ENCODE measurements around the gene ADAMTS9.

Gene ADAMTS9

DNA sequence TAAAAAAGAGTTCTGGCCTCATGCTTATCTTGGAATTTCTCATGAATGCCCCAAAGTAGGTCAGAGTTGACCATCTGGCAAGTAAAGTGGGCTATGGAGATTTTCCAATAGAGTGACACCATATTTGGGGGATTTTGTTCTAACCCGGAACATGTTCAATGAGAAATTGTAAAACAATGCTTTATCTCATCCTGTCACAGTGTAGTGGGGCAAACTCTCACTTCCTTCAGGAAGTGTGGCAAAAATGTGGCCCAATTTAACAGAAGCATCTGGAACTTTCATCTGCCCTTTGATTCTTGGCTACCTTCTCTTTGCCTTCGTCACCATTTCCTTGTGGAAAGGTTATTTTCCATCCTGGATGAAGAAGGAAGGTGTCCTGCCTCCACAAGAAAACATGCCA, 70.8 kb downstream of the ADAMTS9 start:
- no peak for DNase-seq

DNA sequence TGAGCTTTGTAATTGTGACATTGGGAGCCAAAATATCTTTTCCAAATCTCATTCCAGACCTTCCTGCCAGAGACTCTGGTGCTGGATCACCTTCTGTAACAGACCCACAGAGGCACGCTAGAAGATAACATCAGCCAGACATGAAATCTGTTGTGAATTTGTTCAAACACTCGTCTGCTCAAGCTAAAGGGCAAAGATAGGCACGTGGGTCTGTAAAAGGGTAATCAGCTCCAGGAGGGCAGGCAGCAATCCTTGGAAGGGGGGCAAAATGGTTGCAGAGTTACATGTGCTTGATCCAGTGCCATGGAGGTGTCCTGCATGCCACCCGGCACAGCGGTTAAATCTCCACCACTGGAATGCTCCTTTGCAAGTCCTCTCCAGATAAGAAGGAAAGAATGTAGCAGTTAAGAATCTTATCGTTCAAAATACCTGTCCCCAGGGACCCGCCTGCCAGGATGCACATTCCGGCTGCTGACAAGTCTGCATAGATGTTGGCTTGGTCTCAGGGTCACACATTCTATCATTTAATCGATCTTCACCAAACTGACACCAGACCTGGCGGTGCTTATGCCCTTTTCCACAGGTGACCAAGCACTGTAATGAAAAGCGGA, 74.8 kb downstream of the ADAMTS9 start:
- peak; percentile 96 for DNase-seq

DNA sequence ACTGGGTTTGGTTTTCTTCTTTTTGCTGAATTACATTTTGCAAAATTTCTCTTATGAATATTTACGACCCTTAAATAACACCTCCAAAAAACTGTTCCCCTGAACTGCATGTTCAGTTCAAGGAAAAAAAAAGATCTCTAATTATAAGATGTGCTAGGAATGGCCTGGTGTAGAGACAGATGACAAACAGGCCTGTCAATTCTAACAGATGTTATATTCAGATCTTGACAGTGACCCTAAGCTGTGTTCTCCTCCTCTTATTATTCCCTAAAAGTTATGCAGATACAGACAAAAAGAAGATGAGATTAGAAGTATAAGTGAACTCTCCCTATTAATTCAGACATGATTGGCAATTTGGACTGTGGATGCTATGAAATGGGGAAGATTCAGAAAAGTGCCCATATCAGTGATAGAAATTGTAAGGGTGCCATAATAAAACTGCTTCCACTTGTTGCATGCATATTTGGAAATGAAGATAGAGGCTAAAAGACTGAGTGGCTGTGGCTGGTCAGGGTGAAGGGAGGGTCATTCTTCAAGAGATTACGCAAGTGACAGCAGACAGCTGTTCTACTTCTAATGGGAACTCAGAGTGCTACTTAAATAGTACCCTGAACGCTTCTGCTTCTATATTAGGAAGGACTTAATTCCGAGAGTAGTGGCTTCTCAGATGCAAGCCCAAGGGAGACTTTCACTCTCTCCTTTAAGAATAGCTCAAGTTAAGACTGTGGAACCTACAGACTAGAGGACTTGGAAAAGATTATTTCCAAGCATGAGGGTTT, 75.5 kb downstream of the ADAMTS9 start:
- DNase-seq: no peak

DNA sequence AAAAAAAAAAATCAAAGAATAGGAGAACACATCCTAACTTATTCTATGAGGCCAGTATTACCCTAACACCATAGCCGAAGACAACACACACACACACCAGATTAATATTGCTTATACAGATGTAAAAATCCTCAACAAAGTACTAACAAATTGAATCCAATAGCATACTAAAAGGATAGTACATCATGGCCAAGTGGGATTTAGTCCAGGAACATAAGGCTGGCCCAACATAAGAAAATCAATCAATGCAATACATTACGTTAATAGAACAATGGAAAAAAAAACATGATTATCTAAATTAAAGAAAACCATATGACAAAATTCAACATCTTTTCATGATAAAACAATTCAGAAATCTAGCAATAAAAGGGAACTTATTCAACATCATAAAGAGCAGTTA, 79.1 kb downstream of the ADAMTS9 start:
- no peak for DNase-seq

DNA sequence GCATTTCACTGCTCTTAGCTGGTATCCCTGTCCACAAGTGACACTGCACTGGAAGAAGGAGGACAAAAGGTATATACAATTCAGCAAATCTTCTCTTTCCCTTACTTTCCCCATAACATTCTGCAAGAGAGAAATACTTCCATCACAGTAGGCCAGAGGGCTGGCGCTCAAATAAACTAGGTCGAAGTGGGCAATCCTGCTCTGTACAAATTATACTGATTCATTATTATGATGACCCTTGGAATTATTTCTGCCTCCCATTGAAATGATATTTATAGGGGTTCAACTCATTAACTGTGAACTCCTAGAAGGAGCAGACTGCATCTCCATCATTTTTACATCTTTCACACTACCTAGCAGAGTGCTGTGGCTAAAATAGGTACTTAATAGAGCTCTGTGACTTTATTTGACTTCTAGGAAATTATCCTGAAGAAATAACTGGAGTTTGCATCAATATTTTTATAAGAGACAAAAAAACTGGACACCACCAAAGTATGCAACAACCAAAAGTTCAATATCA, 80.7 kb downstream of the ADAMTS9 start:
- no peak for DNase-seq

DNA sequence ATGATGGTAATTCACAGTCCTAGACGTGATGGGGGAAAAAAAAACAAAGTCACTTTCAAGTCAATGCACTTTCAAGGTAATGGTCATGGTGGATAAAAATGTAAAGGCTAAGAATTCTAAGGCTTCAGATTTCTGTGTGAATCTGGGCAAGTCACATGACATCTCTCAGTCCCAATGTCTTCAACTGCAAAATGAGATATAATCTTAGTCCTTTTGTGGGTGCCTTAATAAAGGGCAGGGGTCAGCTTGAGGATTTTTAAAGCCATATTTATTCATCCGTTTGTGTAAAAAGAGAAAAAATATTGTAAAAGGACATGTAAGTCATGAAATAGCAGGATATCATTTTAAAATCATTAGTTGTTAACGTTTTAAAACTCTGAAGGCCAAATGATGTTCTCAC, 83.5 kb downstream of the ADAMTS9 start:
- DNase-seq: no peak

DNA sequence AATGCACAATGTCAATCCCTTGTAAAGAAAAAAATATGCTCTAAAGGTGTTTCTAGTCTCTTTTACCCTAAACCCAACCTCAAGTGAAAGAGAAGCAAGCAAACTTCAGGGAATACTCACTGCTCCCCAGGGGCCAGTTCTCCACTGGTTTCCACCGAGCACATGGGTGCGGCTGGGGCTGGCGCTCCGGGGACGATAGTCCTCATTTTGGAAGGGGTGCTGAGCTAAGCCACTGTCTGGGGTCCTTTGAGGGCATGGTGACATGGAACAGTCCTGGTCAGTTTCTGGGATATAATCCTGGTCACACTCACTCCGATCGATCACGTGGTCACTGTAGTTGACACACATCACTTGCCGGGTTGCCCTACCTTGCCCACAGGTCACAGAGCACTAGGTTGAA, 86.0 kb downstream of the ADAMTS9 start:
- DNase-seq: no peak

DNA sequence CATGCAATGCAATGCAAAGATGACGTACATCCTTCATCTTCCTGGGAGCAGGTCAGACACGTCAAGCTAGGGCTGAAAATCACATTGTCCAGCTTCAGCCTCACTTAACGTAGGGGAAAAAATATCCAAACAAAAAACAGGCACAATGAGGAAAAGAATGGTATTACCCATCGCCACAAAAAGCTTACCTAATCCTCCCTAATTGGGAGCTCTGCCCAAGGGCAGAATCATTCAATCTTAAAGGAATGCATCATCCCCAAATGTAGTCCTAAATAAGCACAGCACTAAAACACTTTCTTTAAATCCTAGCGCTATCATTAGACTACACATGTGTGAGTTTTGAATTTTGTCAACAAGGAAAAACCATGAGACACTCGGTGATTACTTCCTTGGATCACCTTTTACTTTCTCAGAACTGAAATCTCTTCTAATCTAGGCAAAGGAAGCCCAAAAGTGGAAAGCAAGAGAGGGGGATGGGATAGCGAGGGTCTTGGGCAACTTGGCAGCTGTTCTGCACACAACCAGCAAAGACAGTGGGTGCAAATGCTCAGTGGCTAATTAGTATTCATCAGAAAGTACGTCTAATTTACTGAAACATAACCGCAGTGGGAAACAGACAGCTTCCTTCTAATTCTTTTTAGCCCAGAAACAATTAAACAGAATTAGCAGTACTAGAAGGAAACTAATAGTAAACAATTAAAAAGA, 87.4 kb downstream of the ADAMTS9 start:
- no peak for DNase-seq

DNA sequence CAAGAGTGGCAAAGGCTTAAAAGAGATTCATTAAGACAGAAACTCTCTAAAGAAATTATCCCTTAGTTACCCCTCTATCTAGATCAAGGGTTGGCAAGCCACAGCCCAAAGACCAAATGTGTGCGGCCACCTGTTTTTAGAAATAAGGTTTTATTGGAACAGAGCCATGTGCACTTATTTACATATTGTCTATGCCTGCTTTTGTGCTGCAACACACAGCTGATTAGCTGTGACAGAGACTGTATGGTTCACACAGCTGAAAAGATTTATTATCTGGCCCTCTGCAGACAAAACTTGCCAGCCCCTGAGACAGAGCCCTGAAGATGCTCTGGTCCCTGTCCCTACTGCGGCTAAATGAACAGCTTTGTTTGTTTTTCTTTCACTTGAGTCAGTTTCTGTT, 88.1 kb downstream of the ADAMTS9 start:
- DNase-seq: no peak

DNA sequence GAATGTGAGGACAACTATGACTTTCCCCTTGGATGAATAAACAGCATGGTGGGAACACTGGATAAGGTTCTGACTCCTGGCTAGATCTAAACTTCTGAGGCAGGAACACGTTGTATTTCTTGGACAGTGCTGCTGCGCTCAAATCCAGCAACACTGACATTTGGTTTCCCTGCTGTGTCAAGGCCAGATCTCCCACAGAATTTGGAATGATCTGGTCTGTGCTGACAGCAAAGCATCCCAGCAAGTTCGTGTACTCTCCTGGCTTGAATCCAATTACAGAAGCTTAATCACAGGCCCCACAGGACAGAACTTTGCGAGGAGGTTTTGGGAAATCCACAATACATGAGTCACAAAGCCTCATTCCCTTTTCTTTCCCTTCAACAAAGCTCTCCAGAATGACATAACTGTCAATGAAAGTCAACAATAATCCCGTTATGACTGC, 92.5 kb downstream of the ADAMTS9 start:
- no peak for DNase-seq

DNA sequence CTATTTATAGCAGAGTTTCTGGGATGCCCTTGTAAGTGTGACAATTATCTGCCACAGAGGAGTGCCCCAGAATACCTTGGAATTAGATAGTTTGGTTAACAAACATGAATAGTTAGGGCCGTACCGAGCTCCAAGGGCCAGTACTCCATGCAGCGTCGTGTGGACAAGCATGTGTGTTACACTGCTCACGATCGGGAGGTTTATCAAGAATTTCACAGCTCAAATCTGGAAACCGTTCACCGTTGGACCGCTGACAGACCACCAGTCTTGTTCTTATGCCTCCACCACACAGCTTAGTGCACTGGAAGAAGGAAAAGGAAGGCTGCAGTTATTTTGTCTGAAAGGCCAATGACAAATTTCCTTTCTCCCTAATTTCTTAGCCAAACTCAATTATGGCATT, 93.7 kb downstream of the ADAMTS9 start:
- no peak for DNase-seq

DNA sequence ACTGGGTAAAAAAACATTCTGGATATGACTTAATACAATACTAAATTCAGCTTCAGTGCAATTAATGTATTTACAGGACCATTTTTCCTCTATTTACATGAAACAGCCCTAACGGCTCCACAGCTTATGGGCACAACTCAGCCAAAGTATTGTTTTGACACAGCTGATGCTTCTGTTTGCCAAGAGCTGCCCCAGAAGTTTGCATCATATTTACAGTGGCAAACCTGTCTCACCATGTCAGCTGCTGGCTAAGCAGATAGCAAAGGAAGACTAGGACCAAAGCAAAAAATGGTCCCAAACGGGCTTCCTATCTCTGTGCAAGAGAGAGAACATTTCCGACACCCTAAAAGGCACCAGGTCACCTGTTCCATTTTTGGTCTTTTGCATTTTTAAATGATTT, 94.5 kb downstream of the ADAMTS9 start:
- no peak for DNase-seq

DNA sequence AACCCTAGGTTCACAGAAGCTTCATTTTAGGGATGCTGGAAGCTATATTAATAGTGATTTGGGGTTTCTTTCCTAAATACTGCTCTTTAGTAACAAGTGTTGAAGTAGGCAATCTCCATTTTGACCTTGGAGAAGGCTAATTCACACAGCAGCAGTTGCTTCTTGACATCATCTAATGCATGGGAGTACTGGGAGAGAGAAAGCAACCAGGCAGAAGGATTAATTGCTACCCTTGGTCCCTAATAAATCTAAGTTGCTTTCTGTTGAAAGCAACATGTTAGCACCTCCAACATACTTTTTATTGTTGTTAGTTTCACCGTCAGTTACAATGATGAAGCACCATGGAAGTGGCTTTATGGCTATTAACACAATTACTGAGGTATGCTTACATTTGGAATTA, 96.2 kb downstream of the ADAMTS9 start:
- DNase-seq: no peak

DNA sequence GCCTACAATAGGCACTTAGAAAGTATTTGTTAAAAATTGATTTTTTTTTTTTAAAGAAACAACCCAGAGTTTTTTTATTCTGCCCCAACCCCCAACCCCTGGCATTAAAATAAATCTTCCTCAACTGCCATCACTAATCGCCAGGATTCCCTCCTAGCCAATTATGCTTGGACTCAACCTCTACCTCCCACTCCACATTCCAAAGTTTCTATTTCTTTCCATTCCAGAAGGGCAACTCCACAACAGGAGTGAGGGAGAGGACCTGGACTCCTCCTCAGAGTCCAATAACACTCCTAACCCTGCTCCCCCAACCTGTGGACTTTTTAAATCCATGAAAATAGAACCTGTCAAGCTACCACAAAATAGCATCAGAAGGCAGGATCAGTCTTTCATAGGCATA, 99.4 kb downstream of the ADAMTS9 start:
- DNase-seq: no peak

DNA sequence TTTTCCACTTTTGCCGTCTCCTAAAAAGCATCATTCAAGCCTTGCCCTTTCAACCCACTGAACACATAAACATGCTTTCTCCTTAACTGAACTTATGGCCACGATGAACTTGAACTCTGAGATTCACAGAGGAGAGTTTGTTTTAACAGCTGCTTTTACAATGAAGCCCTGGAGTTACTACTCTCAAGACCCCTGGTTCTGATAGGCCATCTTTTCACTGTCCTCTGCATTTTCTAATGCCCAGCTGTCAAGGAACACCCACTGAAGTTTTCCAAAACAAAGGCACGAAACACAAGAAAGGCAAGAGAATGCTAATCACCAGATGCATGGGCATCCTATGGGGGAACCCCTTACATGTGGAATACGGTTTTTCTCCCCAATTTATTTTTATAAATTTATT, 100.8 kb downstream of the ADAMTS9 start:
- no peak for DNase-seq

DNA sequence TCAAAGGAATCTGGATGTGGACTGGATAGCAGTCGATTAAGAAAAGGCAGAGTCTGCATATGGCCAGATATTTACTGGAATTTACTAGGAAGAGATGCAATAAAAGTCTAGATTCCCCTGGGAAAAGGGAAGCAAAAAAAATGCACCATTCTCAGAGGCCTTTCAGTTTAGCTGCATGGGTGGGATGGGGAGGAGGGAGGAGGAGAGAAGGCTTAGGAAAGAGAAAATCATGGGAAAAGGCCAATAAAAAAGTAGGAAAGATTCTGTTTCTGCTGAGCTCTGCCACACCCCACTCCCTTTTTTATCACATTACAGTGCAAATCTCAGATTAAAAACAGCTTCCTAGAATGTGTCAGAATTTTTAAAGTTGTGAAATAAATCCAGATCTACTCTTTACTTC, 103.6 kb downstream of the ADAMTS9 start:
- no peak for DNase-seq

DNA sequence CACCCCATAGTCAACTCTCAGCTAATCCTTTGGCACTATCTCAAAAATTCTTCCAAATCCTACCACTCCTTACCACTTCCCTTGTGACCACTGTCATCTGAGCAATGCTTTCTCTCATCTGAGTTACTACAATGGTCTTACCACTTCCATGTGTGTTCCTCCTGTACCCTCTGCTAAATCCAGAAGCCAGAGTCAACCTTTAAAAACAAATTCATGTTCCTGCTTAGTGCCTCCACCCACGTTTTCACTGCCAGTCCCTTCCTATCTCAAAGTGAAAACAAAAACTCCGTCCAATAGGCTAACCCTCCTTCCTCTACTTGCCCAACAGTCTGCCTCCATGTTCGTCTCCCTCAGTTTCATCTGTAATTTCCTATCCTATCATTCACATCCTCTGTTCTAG, 109.0 kb downstream of the ADAMTS9 start:
- DNase-seq: no peak

DNA sequence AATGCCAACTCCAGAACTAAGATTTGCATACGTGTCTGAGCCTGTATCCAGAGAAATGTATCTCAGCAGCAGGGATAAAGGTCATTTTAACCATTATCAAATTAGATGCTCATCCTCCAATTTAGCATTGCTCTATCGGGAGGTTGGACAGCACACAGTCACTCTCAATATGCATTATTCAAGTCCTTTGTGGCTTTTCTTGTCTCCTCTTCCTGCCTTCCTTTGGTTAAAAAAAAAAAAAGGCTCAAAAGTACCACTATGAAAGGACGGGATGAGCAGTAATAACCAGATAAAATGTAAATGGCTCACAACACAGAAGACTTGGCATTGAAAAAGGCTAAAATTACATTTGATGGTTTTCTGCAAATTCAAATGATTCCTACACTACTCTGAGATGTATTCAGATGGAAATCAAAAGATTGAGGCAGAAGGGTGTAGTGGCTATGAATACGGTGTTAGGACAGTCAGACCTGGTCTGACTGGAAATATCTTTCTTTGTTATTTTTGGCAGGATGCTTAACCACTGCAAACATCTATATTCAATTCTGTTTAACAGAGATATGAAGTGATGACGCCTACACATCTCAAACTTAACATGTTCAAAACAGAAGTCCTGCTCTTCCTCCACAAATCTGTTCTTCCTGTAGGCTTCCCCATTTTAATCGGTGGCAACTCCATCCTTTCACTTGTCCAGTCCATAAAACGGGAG, 109.6 kb downstream of the ADAMTS9 start:
- no peak for DNase-seq

DNA sequence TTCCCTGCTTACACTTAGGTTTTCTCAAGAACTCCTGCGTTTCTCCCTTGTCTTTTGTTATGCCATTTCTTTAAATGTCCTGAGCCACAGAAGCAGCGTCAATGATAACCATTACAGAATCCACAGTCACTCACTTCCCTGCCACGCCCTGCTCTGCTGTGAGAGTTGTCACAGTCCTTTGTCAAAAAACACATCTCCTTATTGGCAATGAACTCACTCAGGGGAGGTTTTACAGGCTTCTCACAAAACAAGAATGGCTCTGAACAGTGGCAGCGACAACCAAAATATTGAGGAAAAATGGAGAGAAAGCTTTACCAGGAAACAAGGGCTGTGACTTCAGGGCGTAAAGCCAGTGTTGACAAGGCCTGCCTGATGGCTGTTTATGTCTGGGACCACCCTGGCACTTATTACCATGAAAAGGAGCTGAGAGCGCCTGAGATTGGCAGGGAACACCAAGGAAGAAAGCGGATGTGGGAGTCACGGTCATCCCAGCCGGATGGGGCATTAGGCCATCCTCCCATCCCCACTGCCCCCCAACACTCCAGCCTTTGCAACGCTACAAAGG, 111.5 kb downstream of the ADAMTS9 start:
- DNase-seq: no peak

DNA sequence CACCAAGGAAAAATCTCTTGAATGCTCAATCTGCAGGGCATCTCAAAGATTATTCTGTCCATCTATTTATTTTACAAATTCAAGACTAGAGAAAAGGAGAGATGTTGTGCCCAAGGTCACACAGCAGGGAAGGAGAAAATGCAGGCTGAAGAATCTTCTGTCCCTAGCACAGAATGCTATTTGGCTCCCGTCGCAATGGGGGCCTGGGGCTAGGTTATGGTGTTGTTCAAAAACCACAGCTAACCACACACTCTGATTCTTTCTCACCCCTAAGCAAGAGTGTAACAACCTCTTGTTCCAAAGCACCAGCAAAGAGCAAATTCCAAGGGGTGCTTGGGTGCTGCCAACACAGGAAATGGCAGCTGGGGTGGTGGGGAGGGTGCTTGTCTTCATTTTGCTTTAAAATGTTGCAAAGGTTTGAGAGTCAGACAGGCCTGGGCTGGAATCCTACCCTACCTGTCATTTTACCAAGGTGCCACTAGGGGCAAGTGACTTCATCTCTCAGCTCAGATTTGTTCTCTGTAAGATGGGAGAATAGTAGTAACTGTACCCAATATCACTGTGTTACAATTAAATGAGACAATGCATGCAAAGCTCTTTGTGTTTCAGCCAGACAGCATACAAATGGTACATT, 112.5 kb downstream of the ADAMTS9 start:
- DNase-seq: no peak

DNA sequence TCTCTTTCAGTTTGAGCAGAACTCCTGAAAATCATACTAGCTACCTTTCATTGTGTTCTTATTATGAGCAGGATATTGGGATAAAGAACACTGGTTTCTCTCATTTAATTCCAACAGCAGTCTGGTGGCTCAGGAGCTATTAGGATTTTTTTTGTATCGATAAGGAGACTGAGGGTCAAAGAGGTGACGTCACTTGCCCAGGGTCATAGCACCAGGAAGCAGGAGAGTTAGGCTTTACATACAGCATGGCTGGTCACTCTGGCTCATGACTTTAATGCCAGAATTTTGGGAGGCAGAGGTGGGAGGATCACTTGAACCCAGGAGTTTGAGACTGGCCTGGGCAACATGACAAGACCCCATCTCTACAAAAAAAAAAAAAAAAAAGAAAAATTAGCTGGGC, 113.6 kb downstream of the ADAMTS9 start:
- DNase-seq: no peak

DNA sequence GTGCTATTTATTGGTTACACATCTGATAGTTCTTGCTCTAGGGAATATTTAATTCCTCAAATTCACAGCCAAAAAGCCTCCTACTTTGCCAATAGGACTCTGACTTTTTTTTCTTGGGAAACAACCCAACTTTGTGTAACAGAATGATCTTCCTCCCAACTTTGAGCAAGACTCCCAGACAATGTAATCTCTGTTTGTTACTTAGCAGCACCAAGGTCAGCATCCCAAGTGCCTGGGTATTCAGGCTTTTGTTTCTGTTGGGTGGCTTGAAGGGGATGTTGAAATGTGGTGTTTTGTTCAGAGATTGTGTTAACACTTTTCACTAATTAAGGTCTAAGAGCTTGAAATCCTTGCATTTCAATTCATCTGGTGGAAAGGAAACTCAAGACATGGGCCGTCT, 115.8 kb downstream of the ADAMTS9 start:
- no peak for DNase-seq

All from islet precursor cell (in vitro differentiated cells).